T-helper 2 cell (primary cell): ENCODE results near the gene DPP4.
"Not testable (repeated sequence)": the region's sequence is repeated elsewhere in the genome, so short reads cannot be mapped to it uniquely, and the experiment has no call there.

Experiments
- DNase-seq, 5 experiments: peaks; one replicate each; pipeline versions ENCODE4 v3.0.0 to v3.0.0-alpha.2; 2012 to 2022

Gene DPP4

DNA sequence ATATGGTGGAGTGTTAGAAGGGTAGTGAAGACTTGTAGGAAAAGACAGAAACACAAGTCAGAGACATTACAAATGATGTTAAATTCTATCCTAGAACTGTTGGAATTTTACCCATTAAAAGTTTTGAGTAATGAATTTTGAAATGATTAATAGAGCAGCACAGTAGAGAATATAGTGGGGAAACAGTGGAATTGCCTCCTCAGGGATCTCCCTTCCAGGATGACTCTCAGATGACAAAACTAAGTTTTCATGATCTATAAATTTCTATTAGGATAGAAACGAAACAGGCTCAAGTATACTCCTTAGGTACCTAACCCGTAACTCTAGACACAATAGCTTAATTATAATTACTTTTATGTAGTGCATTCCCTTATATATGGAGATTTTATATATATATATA lies 86.7 kb downstream of the DPP4 start:
- DNase-seq = no peak

DNA sequence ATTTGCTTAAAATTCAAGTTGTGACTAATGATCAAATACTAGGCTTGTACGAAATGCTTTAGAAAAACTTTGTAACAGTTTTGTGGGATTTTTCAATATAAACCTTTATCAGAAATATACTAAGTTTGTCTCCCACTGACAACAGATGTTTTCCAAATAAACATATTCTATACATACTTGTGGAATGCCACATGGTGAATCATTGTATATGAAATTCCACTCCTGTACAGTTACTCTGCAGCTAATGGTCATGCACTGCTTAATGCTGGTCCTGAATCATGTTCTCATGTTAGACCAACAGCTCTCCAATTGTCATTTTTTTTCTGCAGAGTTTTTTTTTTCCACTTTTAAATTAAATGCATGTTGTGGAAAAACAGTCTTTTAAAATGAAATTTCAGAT lies 90.1 kb downstream of the DPP4 start:
- no peak for DNase-seq

DNA sequence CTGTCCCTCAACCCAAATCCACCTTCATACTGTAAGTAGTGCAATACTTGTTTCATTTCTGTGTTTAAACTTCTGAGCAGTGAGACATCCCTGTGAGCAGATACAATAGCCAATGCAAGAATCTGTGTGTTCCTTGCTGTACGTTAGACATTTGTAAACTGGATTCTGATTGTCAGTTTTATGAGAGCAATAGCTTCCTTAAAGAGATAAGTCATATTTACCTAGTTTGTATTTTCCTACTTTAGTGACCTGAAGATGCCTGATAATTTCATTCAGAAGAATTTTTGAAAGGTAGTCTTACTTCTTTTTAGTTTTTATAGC lies 90.7 kb downstream of the DPP4 start:
- DNase-seq = no peak

DNA sequence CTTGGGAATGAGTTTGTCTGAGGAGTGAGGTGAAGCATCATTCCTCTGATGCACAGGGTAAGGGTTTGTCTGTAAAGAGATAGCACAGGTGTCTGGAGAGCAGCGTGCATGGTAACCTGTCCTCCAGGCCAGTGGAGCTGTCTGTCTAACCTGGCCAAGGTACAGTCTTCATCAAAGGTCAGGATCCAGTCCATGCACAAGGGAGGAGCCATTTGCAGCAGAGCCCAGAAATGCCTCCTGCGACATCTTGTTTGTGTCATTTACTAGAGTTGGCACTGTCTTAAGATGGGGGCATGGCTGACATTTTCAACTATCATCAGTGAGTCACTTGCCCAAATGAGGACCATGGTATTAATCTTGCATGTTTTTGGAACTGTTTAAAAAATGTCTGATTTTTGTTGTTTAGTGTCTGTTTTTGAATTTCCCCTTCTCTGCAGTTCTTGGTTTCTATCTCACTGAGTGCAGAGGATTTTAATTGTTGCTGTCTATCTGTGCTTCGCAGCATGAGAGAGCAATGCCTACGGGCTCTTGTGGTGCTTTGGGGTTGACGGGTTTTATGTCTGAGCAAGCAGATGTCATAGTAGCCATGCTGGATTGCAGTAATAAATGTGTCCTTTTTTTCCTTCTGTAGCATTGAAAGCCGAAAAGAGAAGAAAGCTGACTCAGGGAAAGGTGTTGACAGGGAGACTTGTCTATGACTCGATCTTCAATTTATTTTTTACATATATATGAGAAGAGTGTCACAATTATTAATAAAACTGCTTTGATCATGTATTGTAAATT lies 91.3 kb downstream of the DPP4 start:
- no peak for DNase-seq

GRCh38 chr2:161981679-161982250 lies 92.2 kb downstream of the DPP4 start:
- no peak for DNase-seq

GRCh38 chr2:161980976-161981375 lies 93.0 kb downstream of the DPP4 start:
- no peak for DNase-seq

- DNase-seq = peak in 1 of 5 experiments; percentile 55
These were observed 94.5 kb downstream of the DPP4 start for GRCh38 chr2:161979490-161979889.

DNA sequence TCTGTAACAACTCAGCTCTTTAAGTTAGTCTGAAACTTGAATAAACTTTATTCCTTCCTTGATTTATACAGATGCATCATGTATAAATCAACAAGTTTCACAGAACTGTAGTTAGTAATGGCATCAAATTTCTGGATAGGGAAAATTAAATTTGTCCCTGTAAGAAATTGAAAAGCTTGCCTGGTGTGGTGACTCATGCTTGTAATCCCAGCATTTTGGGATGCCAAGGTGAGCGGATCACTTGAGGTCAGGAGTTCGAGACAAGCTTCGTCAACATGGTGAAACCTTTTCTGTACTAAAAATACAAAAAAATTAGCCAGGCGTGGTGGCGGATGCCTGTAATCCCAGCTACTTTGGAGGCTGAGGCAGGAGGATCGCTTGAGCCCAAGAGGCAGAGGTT lies 96.1 kb downstream of the DPP4 start:
- not testable (repeated sequence) for DNase-seq

DNA sequence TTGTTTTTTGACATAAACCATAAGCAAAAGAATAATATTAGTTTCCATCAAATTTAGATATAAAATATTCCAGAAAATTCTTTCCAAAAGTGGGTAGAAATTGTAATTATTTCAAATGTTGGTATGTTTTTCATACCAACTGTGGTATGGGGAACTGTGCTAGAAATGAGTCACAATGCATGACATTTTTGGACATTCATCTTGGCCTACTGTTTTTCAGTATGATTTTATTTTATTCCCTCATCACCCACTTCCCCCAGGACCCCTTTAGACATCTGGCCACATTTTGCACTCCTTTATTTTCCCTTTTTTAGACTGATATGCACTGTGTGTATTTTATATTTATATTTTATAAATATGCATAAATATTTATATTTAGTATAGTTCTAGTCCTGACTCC lies 97.1 kb downstream of the DPP4 start:
- no peak for DNase-seq

DNA sequence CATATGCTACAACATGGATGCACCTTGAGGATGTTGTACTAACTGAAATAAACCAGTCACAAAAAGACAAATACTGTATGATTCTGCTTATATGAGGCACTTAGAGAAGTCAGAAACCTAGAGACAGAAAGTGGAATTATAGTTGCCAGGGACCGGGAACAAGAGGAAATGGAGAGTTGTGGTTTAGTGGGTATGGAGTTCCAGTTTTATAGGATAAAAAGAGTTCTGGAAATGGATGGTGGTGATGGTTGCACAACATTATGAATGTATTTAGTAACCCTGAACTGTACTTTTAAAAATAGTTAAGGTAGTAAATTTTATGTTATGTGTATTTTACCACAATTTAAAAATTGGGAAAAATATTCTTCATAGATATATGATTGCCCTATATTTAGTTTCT lies 97.7 kb downstream of the DPP4 start:
- DNase-seq = no peak

DNA sequence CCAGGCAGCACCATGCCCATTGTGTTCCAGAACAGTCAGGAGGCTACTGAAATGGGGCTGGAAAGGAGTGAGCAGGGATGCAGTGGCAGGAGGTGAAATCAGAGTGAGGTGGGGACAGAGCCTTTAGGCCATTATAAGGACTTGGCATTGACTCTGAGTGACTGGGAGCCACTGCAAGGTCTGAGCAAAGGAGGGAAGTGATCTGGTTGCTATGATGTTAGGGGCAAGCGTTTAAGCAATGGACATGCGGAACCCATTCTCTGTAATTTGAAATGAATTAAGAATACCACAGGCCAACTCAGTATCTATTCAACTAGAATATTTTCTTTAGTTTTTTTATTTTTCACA lies 98.2 kb downstream of the DPP4 start:
- DNase-seq = no peak

GRCh38 chr2:161975062-161975812 lies 98.8 kb downstream of the DPP4 start:
- DNase-seq = no peak

DNA sequence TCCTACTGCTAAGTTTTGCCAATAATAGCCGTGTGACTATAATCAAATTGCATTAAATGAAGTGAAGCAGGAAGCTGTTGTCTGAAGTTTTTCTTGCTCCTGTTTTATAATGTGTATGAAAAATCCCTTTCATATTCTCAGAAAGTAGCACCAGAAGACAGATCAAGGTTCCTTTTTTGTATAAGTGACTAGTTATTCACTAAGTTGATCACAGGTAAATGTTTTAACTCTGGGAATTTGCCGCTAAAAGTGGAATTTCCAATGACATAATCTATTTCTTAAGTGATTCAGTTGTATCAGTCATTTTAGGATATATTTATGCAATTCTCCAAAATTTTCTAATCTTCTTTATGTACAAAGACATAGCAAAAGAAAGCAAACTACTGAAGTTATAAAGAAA lies 99.6 kb downstream of the DPP4 start:
- no peak for DNase-seq

GRCh38 chr2:161972866-161973265 lies 101.1 kb downstream of the DPP4 start:
- no peak for DNase-seq

- DNase-seq = peak in 1 of 5 experiments; percentile 58
These were observed 101.8 kb downstream of the DPP4 start for GRCh38 chr2:161972232-161972631.

GRCh38 chr2:161971551-161971950 lies 102.5 kb downstream of the DPP4 start:
- DNase-seq = no peak

DNA sequence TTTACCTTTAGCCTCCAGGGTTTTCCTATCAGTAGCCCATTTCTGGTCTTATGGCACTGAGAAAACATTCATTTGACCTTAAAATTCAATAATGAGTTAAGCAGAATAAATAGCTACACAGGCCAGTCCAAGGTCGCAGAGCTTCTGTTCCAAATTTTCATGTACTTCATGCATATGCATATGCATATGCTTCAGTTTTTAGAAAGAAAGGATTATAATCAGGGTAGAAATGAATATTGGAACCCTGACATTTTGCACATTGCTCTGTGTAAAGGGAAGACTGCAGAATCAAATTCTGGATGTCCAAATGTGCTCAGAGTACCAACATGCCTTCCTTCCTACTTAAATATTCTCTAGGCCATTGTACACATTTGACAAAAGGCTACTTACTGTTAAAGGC lies 104.9 kb downstream of the DPP4 start:
- no peak for DNase-seq

GRCh38 chr2:161965994-161966393 lies 108.0 kb downstream of the DPP4 start:
- peak in 1 of 5 experiments; percentile 39 for DNase-seq

DNA sequence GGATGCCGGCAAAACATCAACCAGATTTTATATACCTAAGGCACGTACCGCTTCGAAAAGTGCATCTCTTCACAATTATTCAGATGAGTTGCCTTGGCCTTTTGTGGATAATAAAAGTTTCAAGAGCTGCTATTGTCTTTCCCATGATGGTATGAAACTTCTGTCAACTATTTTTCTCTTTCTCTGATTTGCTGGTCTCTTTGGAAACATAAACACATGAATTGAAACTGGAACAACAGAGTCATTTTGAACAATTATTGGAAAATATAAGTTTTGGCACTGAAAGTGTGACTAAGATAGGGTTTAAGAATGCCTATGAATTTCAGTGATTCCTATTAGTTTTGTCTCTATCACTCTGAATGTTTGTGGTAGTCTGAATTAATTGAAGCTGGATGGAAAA lies 109.9 kb downstream of the DPP4 start:
- no peak for DNase-seq

DNA sequence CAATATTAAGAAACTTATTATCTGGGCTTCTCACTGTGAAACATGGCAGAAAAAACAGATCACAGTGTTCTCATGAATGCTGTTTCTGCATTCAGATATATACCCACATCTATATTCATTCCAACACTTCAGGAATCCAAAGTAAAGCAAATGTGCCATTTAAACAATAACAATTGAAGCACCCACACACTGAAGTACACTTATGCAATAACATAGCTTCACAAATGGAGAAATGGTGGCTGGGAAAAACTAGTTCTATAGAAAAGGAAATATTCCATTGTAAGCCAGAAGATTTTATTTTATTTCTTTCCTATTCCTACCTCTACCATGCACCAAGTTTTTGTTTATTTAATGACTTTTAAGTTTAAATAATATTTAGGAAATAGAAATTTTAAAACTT lies 111.9 kb downstream of the DPP4 start:
- DNase-seq = no peak

- DNase-seq = no peak
These were observed 113.0 kb downstream of the DPP4 start for GRCh38 chr2:161961061-161961460.

- DNase-seq = peak in 2 of 5 experiments; percentile 43 to 94
These were observed 117.3 kb downstream of the DPP4 start for GRCh38 chr2:161956738-161957137.

GRCh38 chr2:161955211-161955610 lies 118.8 kb downstream of the DPP4 start:
- no peak for DNase-seq

GRCh38 chr2:161954103-161954502 lies 119.9 kb downstream of the DPP4 start:
- peak in 2 of 5 experiments; percentile 62 to 88 for DNase-seq
